Neural cell (in vitro differentiated cells): ENCODE measurements around the gene CDHR2. TPM values are rescaled to one million over a fixed set of nuclear protein-coding genes. Genes with fewer than 3 reads are reported as not detected.

Source experiments
- H2AFZ ChIP-seq: fragments of 200-600, 300-800 bp; sonication (generic), shearing (Covaris generic); 2 replicates; pipeline ENCODE4 v1.6.0; 2014; ENCODE audit warnings: low read depth, mild to moderate bottlenecking, antibody characterized with exemption, low read length, moderate library complexity
- H3F3A ChIP-seq: fragments of 200-600 bp; shearing (Covaris generic); 2 replicates; pipeline ENCODE4 v1.6.1; 2016; ENCODE audit warnings: mild to moderate bottlenecking, moderate library complexity, mixed read lengths, antibody characterized with exemption, low read length; ENCODE audit not compliant: insufficient read depth, poor library complexity, severe bottlenecking
- H3K27ac ChIP-seq: fragments of 200-600, 300-800 bp; sonication (generic), shearing (Covaris generic); 2 replicates; pipeline ENCODE4 v1.5.1; 2014; ENCODE audit warnings: mild to moderate bottlenecking, low read length, moderate library complexity
- H3K27me3 ChIP-seq: fragments of 300-800, 200-600 bp; sonication (generic), shearing (Covaris generic); 2 replicates; pipeline ENCODE4 v1.6.0; 2014; ENCODE audit warnings: mild to moderate bottlenecking, low read depth, low read length, moderate library complexity; ENCODE audit not compliant: insufficient read depth
- H3K36me3 ChIP-seq: fragments of 300-800, 200-600 bp; sonication (generic), shearing (Covaris generic); 2 replicates; pipeline ENCODE4 v1.5.1; 2014; ENCODE audit warnings: mild to moderate bottlenecking, antibody characterized with exemption, low read length, moderate library complexity; ENCODE audit not compliant: insufficient read depth
- H3K4me2 ChIP-seq: fragments of 300-800, 200-600 bp; sonication (generic), shearing (Covaris generic); 2 replicates; pipeline ENCODE4 v1.6.0; 2014; ENCODE audit warnings: mild to moderate bottlenecking, low read length
- H3K4me3 ChIP-seq: fragments of 300-800, 200-600 bp; sonication (generic), shearing (Covaris generic); 2 replicates; pipeline ENCODE4 v1.5.1; 2014; ENCODE audit warnings: mild to moderate bottlenecking, low read length, moderate library complexity
- H3K79me2 ChIP-seq: fragments of 200-600 bp; shearing (Covaris generic); replicated peaks from 2 replicates; pipeline ENCODE4 v1.6.0; 2014; ENCODE audit warnings: mild to moderate bottlenecking, low read length, moderate library complexity; ENCODE audit not compliant: insufficient read depth
- H3K9ac ChIP-seq: fragments of 300-800, 200-600 bp; sonication (generic), shearing (Covaris generic); 2 replicates; pipeline ENCODE4 v1.6.1; 2016; ENCODE audit warnings: mild to moderate bottlenecking, low read length, mixed read lengths
- H3K9me2 ChIP-seq: fragments of 200-600 bp; shearing (Covaris generic); 2 replicates; pipeline ENCODE4 v1.6.1; 2016; ENCODE audit warnings: mild to moderate bottlenecking, low read length, mixed read lengths; ENCODE audit not compliant: insufficient read depth
- H3K9me3 ChIP-seq: fragments of 200-600, 300-800 bp; sonication (generic), shearing (Covaris generic); 2 replicates; pipeline ENCODE4 v1.6.1; 2016; ENCODE audit warnings: mild to moderate bottlenecking, mixed run types, low read length, moderate library complexity, mixed read lengths
- H4K20me1 ChIP-seq: fragments of 200-600 bp; shearing (Covaris generic); 2 replicates; pipeline ENCODE4 v1.6.1; 2016; ENCODE audit warnings: mild to moderate bottlenecking, mixed run types; ENCODE audit not compliant: insufficient read depth
- CTCF ChIP-seq: fragments of 450-650 bp; IDR thresholded peaks from 2 replicates; pipeline ENCODE4 v1.5.1; 2014; ENCODE audit warnings: antibody characterized with exemption, mild to moderate bottlenecking, moderate library complexity; ENCODE audit not compliant: poor library complexity, severe bottlenecking
- EP300 ChIP-seq: fragments of 450-650 bp; conservative IDR thresholded peaks from 2 replicates; pipeline ENCODE4 v1.6.1; 2014; ENCODE audit warnings: antibody characterized with exemption, mild to moderate bottlenecking, moderate library complexity; ENCODE audit not compliant: poor library complexity, severe bottlenecking
- EZH2 ChIP-seq: fragments of 200-600, 300-800 bp; shearing (Covaris generic), sonication (generic); IDR thresholded peaks from 2 replicates; pipeline ENCODE4 v1.6.1; 2014; ENCODE audit warnings: antibody characterized with exemption, low read length, borderline replicate concordance, mild to moderate bottlenecking; ENCODE audit not compliant: insufficient read depth, poor library complexity, severe bottlenecking
- MXI1 ChIP-seq: fragments of 450-650 bp; conservative IDR thresholded peaks from 2 replicates; pipeline ENCODE4 v1.6.1; 2014; ENCODE audit warnings: antibody characterized with exemption, mild to moderate bottlenecking; ENCODE audit not compliant: poor library complexity, severe bottlenecking
- POLR2AphosphoS5 ChIP-seq: IDR thresholded peaks from 2 replicates; pipeline ENCODE4 v1.6.1; 2012
- RAD21 ChIP-seq: fragments of 450-650 bp; conservative IDR thresholded peaks from 2 replicates; pipeline ENCODE4 v1.6.1; 2014; ENCODE audit warnings: antibody characterized with exemption, mild to moderate bottlenecking, moderate library complexity
- REST ChIP-seq: IDR thresholded peaks from 2 replicates; pipeline ENCODE4 v1.6.1; 2012; ENCODE audit warnings: borderline replicate concordance
- SMC3 ChIP-seq: fragments of 450-650 bp; conservative IDR thresholded peaks from 2 replicates; pipeline ENCODE4 v1.6.1; 2014; ENCODE audit warnings: antibody characterized with exemption, mild to moderate bottlenecking, moderate library complexity; ENCODE audit not compliant: poor library complexity
- TAF1 ChIP-seq: IDR thresholded peaks from 2 replicates; pipeline ENCODE4 v1.6.1; 2012; ENCODE audit warnings: low read depth
- polyA plus RNA-seq: library from polyadenylated mRNA; depleted of rRNA; stranded (reverse); fragments of >200 nt; gene quantifications from 2 replicates; pipeline ENCODE4 v1.2.3, GENCODE V29; 2014

The CDHR2 gene
- polyA plus RNA-seq, 1 donor from 2014 or later: 1.0 TPM

GRCh38 chr5:176521699-176522263, 27.4 kb upstream of the CDHR2 start:
- H3K79me2 ChIP-seq: no peaks in the 10 kb centered on the region
- no peak overlapping the region for H3K9ac ChIP-seq
- H3K36me3 ChIP-seq: no peaks in the 10 kb centered on the region
- no peak overlapping the region for H3K4me2 ChIP-seq
- TF ChIP-seq MXI1: no peak
- TF ChIP-seq TAF1: no peak
- TF ChIP-seq EZH2: no peak
- TF ChIP-seq SMC3: no peak
- no peak overlapping the region for H2AFZ ChIP-seq
- H4K20me1 ChIP-seq: no peaks in the 10 kb centered on the region
- no peaks in the 10 kb centered on the region for H3K9me2 ChIP-seq
- no peak overlapping the region for H3K27ac ChIP-seq
- no peaks in the 10 kb centered on the region for H3F3A ChIP-seq
- no peaks in the 10 kb centered on the region for H3K9me3 ChIP-seq
- H3K4me3 ChIP-seq: no peak overlapping the region
- H3K27me3 ChIP-seq: no peaks in the 10 kb centered on the region

- H3F3A ChIP-seq: no peaks in the 10 kb centered on the region
- H3K9ac ChIP-seq: no peak overlapping the region
- no peak overlapping the region for H2AFZ ChIP-seq
- no peak overlapping the region for H3K4me2 ChIP-seq
- no peaks in the 10 kb centered on the region for H3K79me2 ChIP-seq
- no peaks in the 10 kb centered on the region for H3K27me3 ChIP-seq
- H3K27ac ChIP-seq: no peak overlapping the region
- no peak for TF ChIP-seq SMC3
- no peak for TF ChIP-seq EZH2
- no peak for TF ChIP-seq TAF1
- no peak for TF ChIP-seq MXI1
- TF ChIP-seq POLR2AphosphoS5: no peak
- TF ChIP-seq RAD21: no peak
- TF ChIP-seq EP300: no peak
- no peak for TF ChIP-seq REST
- TF ChIP-seq CTCF: no peak
- no peak overlapping the region for H3K4me3 ChIP-seq
- no peaks in the 10 kb centered on the region for H3K9me3 ChIP-seq
- no peaks in the 10 kb centered on the region for H3K36me3 ChIP-seq
- no peaks in the 10 kb centered on the region for H3K9me2 ChIP-seq
- H4K20me1 ChIP-seq: no peaks in the 10 kb centered on the region
Observed at GRCh38 chr5:176524138-176524537, 25.0 kb upstream of the CDHR2 start.
